GM19463 (cell line): Measurements from ENCODE around the gene TPRN.
"Not testable (repeated sequence)": the region's sequence is repeated elsewhere in the genome, so short reads cannot be mapped to it uniquely, and the experiment has no call there.

ENCODE experiments used
- ATAC-seq: cut with Tn5 transposase; IDR thresholded peaks from one replicate; pipeline ENCODE4 v1.9.1; 2021; ENCODE audit warnings: mild to moderate bottlenecking, moderate library complexity; ENCODE audit not compliant: unreplicated experiment

Gene TPRN, protein sequence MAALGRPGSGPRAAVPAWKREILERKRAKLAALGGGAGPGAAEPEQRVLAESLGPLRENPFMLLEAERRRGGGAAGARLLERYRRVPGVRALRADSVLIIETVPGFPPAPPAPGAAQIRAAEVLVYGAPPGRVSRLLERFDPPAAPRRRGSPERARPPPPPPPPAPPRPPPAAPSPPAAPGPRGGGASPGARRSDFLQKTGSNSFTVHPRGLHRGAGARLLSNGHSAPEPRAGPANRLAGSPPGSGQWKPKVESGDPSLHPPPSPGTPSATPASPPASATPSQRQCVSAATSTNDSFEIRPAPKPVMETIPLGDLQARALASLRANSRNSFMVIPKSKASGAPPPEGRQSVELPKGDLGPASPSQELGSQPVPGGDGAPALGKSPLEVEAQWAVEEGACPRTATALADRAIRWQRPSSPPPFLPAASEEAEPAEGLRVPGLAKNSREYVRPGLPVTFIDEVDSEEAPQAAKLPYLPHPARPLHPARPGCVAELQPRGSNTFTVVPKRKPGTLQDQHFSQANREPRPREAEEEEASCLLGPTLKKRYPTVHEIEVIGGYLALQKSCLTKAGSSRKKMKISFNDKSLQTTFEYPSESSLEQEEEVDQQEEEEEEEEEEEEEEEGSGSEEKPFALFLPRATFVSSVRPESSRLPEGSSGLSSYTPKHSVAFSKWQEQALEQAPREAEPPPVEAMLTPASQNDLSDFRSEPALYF

DNA sequence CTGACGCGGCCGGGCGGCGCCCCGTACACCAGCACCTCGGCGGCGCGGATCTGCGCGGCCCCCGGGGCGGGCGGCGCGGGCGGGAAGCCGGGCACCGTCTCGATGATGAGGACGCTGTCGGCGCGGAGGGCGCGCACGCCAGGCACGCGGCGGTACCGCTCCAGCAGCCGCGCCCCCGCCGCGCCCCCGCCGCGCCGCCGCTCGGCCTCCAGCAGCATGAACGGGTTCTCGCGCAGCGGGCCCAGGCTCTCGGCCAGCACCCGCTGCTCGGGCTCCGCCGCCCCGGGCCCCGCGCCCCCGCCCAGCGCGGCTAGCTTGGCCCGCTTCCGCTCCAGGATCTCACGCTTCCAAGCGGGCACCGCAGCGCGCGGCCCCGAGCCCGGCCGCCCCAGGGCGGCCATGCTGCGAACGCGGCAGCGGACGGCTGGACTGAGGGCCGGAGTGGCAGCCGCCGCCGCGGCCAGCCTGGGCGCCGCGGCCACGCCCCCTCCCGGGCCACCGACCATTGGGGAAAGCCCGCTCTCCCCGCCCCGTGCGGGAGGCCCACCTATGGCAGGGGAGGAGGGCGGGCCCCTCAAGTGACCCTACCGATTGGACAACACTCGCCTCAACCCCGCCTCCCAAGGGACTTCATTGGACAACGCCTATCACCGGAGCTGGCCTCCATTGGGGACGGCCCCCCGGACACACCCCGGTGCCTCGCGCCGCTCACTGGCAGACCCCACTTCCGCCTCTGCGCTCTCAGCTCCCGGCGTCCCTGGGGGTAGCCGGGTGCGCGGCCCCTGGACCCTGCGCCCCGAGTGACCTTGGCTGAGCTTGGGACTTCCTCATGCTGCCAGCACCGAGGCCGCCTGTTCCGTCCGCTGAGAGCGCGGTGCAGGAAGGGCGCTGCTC is at the start of gene TPRN:
TPRN (minus strand) TSS at position 431 of the 894 bp plus-strand sequence; CDS start at position 401, 30 bp downstream.
- peak; percentile 88 for ATAC-seq

DNA sequence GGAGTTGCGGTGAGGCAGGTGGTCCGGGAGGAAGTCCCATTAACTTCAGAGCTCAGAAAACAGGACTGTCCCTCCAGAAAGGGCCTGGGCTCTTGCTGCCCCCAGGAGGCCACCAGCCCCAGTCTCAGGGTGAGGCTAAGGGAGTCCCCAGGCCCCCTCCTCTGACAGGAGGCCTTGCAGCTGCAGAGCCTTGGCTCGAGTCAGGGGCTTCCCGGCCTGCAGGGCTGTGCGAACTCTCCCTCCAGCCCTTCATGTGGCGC is 47.3 kb upstream of the TPRN start:
- no peak for ATAC-seq

DNA sequence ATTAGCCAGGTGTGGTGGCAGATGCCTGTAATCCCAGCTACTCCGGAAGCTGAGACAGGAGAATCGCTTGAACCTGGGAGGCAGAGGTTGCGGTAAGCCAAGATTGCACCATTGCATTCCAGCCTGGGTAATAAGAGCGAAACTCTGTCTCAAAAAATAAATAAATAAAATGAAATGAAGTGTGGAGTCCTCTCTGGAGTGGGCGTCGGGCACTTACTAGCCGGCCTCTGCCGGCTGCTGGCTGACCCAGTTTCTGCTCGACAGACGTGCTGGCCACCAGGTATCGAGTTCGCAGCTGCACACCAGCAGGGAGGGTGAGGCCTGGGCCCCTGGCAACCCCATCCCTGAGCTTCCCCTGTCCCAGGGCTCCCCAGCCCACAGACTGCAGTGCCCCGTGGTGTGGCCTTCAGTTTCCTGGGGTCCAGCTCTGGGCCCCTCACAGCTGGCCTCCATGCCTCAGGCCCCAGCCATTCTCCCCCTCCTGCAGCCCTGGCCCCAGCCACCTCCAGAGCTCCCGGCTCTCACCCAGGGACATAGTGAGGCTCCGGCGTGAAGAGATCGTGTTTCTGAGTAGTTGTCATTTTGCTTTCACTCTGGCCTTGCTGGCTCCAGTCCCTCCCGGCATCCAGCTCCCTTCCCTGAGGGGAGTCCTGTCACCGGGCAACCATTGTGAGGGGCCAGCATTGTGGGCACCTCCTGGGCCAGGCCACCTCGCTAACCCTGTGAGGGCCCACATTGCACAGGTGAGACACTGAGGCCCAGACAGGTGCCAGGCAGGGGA is 46.8 kb upstream of the TPRN start:
- ATAC-seq = no peak

GRCh38 chr9:137245450-137246421 is 45.2 kb upstream of the TPRN start:
- no peak for ATAC-seq

GRCh38 chr9:137244486-137245449 is 44.2 kb upstream of the TPRN start:
- no peak for ATAC-seq

DNA sequence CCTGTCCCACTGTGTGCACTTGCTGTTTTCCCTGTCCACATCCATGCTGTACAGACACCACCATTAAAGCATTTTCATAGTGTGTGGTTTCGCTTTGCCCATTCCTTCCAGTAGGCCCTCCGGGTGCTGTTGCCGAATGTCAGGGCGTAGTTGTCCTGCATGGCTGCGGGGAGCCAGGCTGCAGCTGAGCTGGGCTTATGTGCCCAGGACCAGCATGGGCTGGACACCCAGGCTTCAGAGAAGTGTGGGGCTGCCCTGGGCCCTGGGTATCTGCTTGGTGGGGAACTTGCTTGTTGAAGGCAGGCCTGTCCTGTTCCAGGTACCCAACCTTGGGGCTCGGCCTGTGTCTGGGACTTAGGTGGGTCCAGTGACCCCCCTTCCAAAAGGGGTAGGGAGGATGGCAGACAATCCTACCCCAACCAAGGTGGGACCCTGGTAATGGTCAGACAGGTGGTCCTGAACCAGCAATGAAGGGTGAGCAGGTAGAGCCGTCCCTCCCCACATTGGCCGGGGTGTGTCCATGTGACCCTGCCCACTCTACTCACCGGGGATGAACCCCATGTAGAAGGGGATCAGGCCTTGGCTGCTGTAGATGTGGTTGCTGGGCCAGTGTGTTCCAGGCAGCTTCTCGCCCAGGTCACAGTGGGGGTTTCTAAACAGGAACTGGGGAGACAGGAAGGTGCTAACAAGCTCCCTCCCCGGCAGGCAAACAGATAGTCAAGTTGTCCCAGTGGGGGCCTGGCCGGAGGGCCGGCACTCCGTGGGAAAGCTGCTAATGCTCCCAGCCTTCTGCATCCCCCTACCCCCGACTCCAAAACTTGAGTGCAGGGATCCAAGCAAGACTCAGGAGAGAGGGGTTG is 43.3 kb upstream of the TPRN start:
- no peak for ATAC-seq

GRCh38 chr9:137243266-137243625 is 42.7 kb upstream of the TPRN start:
- not testable (repeated sequence) for ATAC-seq

GRCh38 chr9:137242269-137243203 is 42.0 kb upstream of the TPRN start:
- no peak for ATAC-seq

DNA sequence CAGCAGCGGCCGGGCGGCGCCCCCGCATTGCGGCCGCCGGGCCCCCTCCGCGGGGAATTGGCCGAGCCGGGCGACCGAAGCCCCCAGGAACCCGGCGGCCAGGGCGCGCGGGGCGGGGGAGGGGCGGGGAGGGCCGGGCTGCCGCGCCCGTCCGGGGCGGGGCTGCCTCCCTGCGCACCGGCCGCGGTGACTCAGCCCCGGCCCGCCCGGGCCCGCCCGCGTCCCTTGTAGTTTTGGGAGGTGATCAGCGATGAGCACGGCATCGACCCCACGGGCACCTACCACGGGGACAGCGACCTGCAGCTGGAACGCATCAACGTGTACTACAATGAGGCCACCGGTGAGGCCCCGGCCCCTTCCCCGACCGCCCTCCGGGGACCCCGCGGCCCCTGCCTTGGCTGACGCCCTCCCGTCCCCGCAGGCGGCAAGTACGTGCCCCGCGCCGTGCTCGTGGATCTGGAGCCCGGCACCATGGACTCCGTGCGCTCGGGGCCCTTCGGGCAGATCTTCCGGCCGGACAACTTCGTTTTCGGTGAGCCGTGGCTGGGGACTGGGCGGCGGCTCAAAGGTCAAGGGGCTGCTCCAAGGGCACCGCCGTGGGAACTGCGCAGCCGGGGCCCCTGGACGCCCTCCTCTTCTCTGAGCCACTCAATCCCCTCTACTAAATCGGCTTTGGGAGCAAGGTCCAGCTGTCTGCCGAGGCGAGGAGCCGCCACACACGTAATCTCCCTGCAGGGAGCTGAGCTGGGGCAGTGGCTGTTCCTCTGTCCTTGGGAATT is 41.1 kb upstream of the TPRN start:
- peak; percentile 1 for ATAC-seq

- ATAC-seq = peak; percentile 77
These were observed 40.4 kb upstream of the TPRN start, which contains the start of gene TUBB4B for GRCh38 chr9:137240841-137241489. Gene TUBB4B, plus strand, starts transcription at chr9:137241287. Its CDS starts 74 bp downstream, at chr9:137241361.

- peak; percentile 25 for ATAC-seq
These were observed 39.8 kb upstream of the TPRN start for GRCh38 chr9:137240318-137240840.

DNA sequence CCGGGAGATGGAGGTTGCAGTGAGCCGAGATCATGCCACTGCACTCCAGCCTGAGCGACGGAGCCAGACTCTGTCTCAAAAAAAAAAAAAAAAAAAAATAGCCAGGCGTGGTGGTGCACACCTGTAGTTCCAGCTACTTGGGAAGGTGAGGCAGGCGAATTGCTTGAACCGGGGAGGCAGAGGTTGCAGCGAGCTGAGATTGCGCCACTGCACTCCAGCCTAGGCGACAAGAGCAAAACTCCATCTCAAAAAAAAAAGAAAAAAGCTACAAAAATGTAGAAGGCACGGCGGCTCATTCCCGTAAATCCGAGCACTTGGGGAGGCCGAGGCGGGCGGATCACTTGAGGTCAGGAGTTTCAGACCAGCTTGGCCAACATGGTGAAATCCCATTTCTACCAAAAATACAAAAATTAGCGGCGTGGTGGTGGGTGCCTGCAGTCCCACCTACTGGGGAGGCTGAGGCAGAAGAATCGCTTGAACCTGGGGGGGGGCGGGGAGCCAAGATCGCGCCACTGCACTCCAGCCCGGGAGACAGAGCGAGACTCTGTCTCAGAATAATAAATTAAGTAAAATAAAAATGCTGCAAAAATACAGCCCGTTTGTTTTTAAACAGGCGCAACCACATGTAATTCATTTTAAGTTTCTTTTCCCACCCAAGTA is 39.1 kb upstream of the TPRN start:
- ATAC-seq = not testable (repeated sequence)

GRCh38 chr9:137237759-137238726 is 37.5 kb upstream of the TPRN start:
- no peak for ATAC-seq
